ENCODE results near the gene EIF2A. TPM values are rescaled to one million over a fixed set of nuclear protein-coding genes. Genes with fewer than 3 reads are reported as not detected.
A peak's percentile ranks its signal among the peaks of the same experiment; 100 is the strongest.

The EIF2A gene
- total and polyA plus RNA-seq, 9 of the 15 experiments (the other 6 are each of a cell fraction or from before 2014, with no cell fraction given) = 106 to 192 (median 168) TPM

DNA sequence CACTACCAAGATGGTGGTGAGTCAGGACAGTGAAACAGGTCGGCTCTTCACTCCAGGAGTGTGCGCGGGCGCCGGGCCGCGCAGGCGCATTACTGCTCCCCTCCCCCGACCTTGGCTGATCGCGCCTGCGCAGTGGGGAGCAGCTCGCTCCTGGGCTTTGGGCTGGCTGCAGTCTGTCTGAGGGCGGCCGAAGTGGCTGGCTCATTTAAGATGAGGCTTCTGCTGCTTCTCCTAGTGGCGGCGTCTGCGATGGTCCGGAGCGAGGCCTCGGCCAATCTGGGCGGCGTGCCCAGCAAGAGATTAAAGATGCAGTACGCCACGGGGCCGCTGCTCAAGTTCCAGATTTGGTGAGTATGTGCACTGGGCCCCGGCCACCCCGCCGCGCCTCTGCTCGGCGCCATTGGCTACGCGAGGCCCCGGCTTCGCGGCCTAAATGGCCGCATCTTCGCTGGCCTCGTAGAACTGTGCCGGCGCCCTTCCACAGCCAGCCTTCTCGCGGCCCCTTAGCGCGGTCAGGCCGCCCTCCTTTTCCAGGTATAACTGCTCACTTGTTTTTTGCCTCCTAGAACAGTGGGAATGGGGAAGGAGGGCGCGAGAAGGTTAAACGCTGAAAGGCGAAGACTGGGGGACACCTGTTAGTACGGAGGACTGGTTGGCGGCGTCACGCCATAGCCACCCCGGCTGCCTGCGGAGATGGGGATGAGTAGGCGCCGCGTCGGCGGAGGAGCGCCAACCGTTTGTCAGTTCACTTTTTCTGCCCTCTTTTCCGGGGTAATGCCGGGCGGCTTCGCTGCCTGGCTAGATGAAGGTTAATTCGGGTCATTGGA is 56.8 kb downstream of the EIF2A start, which contains the start of gene SELENOT:
Gene SELENOT, plus strand, starts transcription at position 169 of the 827 bp plus-strand sequence. Its CDS starts 42 bp downstream, at position 211.
- Histone ChIP-seq H3K4me2 (ENCODE audit: insufficient read depth, low read length) (peak within 1 kb of the TSS; percentile 87), H2AFZ (ENCODE audit: low read depth, low read length) (peak within 1 kb of the TSS; percentile 80), H3K27ac (ENCODE audit: extremely low read depth, low read depth, low read length) (peak within 1 kb of the TSS; percentile 84), H3K79me2 (ENCODE audit: control insufficient read depth, insufficient read depth, low read length) (peaks cover 98% of the 10 kb centered on the region), H3K36me3 (ENCODE audit: control insufficient read depth, insufficient read depth, low read length) (peaks cover 20% of the 10 kb centered on the region), H3K4me1 (replicated peaks in 1 of 2; ENCODE audit: control insufficient read depth in 2 of 2, insufficient read depth in 2 of 2, low read length in 2 of 2) (peaks cover 16 to 40% of the 10 kb centered on the region in 2 experiments), H3K9me1 (ENCODE audit: control insufficient read depth, insufficient read depth, low read length) (no peaks in the 10 kb centered on the region), H3K4me3 (peak within 1 kb of the TSS; percentile 94), H3K9me3 (replicated peaks; ENCODE audit: control insufficient read depth, insufficient read depth, low read depth, low read length) (no peaks in the 10 kb centered on the region), H4K20me1 (replicated peaks; ENCODE audit: control insufficient read depth, insufficient read depth, low read length) (peaks cover 11% of the 10 kb centered on the region; the same call in 1 of the 2 replicates), H3K9ac (ENCODE audit: insufficient read depth in 1 of 2, low read depth in 2 of 2, low read length in 2 of 2) (peak within 1 kb of the TSS; percentile 80 to 97), H3K27me3 (ENCODE audit: control insufficient read depth in 2 of 2, insufficient read depth in 2 of 2, low read length in 2 of 2) (no peaks in the 10 kb centered on the region)
- intact Hi-C loops (cut with micrococcal nuclease) (loop anchor here (1.0 to 10.0 kb wide), 4 partner anchors 56 to 1671 kb away; partner anchors contain the start of gene ERICH6), in situ Hi-C loops (cut with MboI) (no loop called here)
- FAIRE-seq (peak; percentile 89), ATAC-seq (peak; percentile 82), DNase-seq (ENCODE audit: extremely low read depth in 1 of 4, low spot score in 3 of 4) (peak; percentile 97 to 98 (median 98))
- WGBS (ENCODE audit: insufficient coverage, low coverage, missing lambda C conversion rate) = under 1% methylated on average over 62 of the region's 69 CpGs
- ChIA-PET POLR2A (interaction anchor here (0.6 to 2.0 kb wide), 9 partner anchors 9 to 733 kb away, joined by 3 to 9 read pairs (median 4); no protein-coding TSS in a partner anchor), CTCF (ENCODE audit: low intra/inter-chr PET ratio) (interaction anchor here (0.6 kb wide), 1 partner anchor 11 kb away, joined by 5 read pairs; no protein-coding TSS in a partner anchor)
- BruUV-seq (replicated peaks) = no TSS peak
- TF ChIP-seq XRCC4 (IDR thresholded peaks at IDR 0.05; ENCODE audit: extremely low read depth, insufficient read depth, insufficient read length) (no peak), DNMT1 (IDR thresholded peaks at IDR 0.05) (no peak), E2F5 (CRISPR knock-in tag; IDR thresholded peaks at IDR 0.05) (0 out of 2 replicates have a peak, but pooled peaks have one; percentile 67), ZBTB2 (IDR thresholded peaks at IDR 0.05) (peak; percentile 99), CHCHD3 (CRISPR knock-in tag; IDR thresholded peaks at IDR 0.05) (peak; percentile 3), ZNF232 (CRISPR knock-in tag; IDR thresholded peaks at IDR 0.05) (0 out of 2 replicates have a peak, but pooled peaks have one; percentile 21), ATF1 (CRISPR knock-in tag; IDR thresholded peaks at IDR 0.05) (no peak), ATF1 (tag; IDR thresholded peaks at IDR 0.05) (peak; percentile 71), BMI1 (IDR thresholded peaks at IDR 0.05; ENCODE audit: low read length) (no peak), RBM14 (IDR thresholded peaks at IDR 0.05; ENCODE audit: borderline replicate concordance, insufficient read depth, low read depth, low read length) (no peak), HMBOX1 (IDR thresholded peaks at IDR 0.05) (no peak)
- TF ChIP-seq, protein P1, sequence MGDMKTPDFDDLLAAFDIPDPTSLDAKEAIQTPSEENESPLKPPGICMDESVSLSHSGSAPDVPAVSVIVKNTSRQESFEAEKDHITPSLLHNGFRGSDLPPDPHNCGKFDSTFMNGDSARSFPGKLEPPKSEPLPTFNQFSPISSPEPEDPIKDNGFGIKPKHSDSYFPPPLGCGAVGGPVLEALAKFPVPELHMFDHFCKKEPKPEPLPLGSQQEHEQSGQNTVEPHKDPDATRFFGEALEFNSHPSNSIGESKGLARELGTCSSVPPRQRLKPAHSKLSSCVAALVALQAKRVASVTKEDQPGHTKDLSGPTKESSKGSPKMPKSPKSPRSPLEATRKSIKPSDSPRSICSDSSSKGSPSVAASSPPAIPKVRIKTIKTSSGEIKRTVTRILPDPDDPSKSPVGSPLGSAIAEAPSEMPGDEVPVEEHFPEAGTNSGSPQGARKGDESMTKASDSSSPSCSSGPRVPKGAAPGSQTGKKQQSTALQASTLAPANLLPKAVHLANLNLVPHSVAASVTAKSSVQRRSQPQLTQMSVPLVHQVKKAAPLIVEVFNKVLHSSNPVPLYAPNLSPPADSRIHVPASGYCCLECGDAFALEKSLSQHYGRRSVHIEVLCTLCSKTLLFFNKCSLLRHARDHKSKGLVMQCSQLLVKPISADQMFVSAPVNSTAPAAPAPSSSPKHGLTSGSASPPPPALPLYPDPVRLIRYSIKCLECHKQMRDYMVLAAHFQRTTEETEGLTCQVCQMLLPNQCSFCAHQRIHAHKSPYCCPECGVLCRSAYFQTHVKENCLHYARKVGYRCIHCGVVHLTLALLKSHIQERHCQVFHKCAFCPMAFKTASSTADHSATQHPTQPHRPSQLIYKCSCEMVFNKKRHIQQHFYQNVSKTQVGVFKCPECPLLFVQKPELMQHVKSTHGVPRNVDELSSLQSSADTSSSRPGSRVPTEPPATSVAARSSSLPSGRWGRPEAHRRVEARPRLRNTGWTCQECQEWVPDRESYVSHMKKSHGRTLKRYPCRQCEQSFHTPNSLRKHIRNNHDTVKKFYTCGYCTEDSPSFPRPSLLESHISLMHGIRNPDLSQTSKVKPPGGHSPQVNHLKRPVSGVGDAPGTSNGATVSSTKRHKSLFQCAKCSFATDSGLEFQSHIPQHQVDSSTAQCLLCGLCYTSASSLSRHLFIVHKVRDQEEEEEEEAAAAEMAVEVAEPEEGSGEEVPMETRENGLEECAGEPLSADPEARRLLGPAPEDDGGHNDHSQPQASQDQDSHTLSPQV (IDR thresholded peaks at IDR 0.05) = peak; percentile 61
